T-helper 9 cell (primary cell): Measurements from ENCODE around the gene ELL2.
"Not testable (repeated sequence)": the region's sequence is repeated elsewhere in the genome, so short reads cannot be mapped to it uniquely, and the experiment has no call there.

Experiments used
- DNase-seq: peaks from one replicate; pipeline ENCODE4 v3.0.0-alpha.2; 2020

ELL2 gene

GRCh38 chr5:95930141-95930930, 31.3 kb downstream of the ELL2 start:
- no peak for DNase-seq

- DNase-seq = no peak
Observed at GRCh38 chr5:95928724-95929253, 32.9 kb downstream of the ELL2 start.

- no peak for DNase-seq
Observed at GRCh38 chr5:95927927-95928723, 33.5 kb downstream of the ELL2 start.

GRCh38 chr5:95927300-95927699, 34.4 kb downstream of the ELL2 start:
- not testable (repeated sequence) for DNase-seq

- no peak for DNase-seq
Observed at GRCh38 chr5:95925939-95926338, 35.7 kb downstream of the ELL2 start.

GRCh38 chr5:95925378-95925744, 36.3 kb downstream of the ELL2 start:
- DNase-seq = no peak

- DNase-seq = no peak
Observed at GRCh38 chr5:95924720-95925377, 36.8 kb downstream of the ELL2 start.

- no peak for DNase-seq
Observed at GRCh38 chr5:95923918-95924544, 37.6 kb downstream of the ELL2 start.

GRCh38 chr5:95922798-95923197, 38.9 kb downstream of the ELL2 start:
- DNase-seq = no peak

- DNase-seq = no peak
Observed at GRCh38 chr5:95921501-95921900, 40.1 kb downstream of the ELL2 start.

GRCh38 chr5:95920822-95921221, 40.8 kb downstream of the ELL2 start:
- DNase-seq = no peak

- DNase-seq = no peak
Observed at GRCh38 chr5:95919658-95920057, 42.0 kb downstream of the ELL2 start.

GRCh38 chr5:95918421-95919006, 43.1 kb downstream of the ELL2 start:
- DNase-seq = no peak

- no peak for DNase-seq
Observed at GRCh38 chr5:95917207-95917606, 44.4 kb downstream of the ELL2 start.

GRCh38 chr5:95916687-95917085, 45.0 kb downstream of the ELL2 start:
- no peak for DNase-seq

GRCh38 chr5:95915999-95916686, 45.5 kb downstream of the ELL2 start:
- DNase-seq = no peak

GRCh38 chr5:95913663-95914062, 48.0 kb downstream of the ELL2 start:
- DNase-seq = no peak

GRCh38 chr5:95912029-95912428, 49.6 kb downstream of the ELL2 start:
- no peak for DNase-seq

GRCh38 chr5:95910521-95910920, 51.1 kb downstream of the ELL2 start:
- no peak for DNase-seq

GRCh38 chr5:95909738-95910137, 51.9 kb downstream of the ELL2 start:
- no peak for DNase-seq

GRCh38 chr5:95908799-95909198, 52.9 kb downstream of the ELL2 start:
- no peak for DNase-seq
